ENCODE measurements around the gene RAB1B. TPM values are rescaled to one million over a fixed set of nuclear protein-coding genes. Genes with fewer than 3 reads are reported as not detected.
"Not testable (repeated sequence)": the region's sequence is repeated elsewhere in the genome, so short reads cannot be mapped to it uniquely, and the experiment has no call there.

RAB1B gene
- total RNA-seq, 1 donor from 2014 or later = 123 TPM

- intact Hi-C loops (cut with micrococcal nuclease) = loop anchor here (5.0 kb wide), 1 partner anchor 73 kb away; no protein-coding TSS in a partner anchor
- DNase-seq = no peak
- ATAC-seq = no peak
These were observed 45.7 kb downstream of the RAB1B start for GRCh38 chr11:66314186-66314501.

- ATAC-seq (no peak), DNase-seq (no peak)
- intact Hi-C loops (cut with micrococcal nuclease) = loop anchor here (5.0 kb wide), 1 partner anchor 72 kb away; no protein-coding TSS in a partner anchor
These were observed 46.4 kb downstream of the RAB1B start for GRCh38 chr11:66314561-66315497.

- ATAC-seq (no peak), DNase-seq (no peak)
- intact Hi-C loops (cut with micrococcal nuclease) = no loop called here
These were observed 47.1 kb downstream of the RAB1B start for GRCh38 chr11:66315498-66315885.

- ATAC-seq = no peak
- intact Hi-C loops (cut with micrococcal nuclease) = no loop called here
- no peak for DNase-seq
These were observed 47.7 kb downstream of the RAB1B start for GRCh38 chr11:66315921-66316811.

GRCh38 chr11:66316849-66317251 is 48.4 kb downstream of the RAB1B start, which contains the start of gene CD248:
TSS of gene CD248 (minus strand) at chr11:66317044. CDS start at chr11:66317027, 17 bp downstream.
- DNase-seq (peak; percentile 92), ATAC-seq (peak; percentile 58)
- intact Hi-C loops (cut with micrococcal nuclease) = no loop called here

GRCh38 chr11:66317322-66317722 is 48.9 kb downstream of the RAB1B start:
- ATAC-seq = peak; percentile 24
- intact Hi-C loops (cut with micrococcal nuclease) = no loop called here
- peak; percentile 73 for DNase-seq

- DNase-seq = peak; percentile 70
- intact Hi-C loops (cut with micrococcal nuclease) = no loop called here
- ATAC-seq = peak; percentile 49
These were observed 49.5 kb downstream of the RAB1B start for GRCh38 chr11:66317723-66318599.

- DNase-seq = no peak
- intact Hi-C loops (cut with micrococcal nuclease) = no loop called here
- ATAC-seq = no peak
These were observed 50.1 kb downstream of the RAB1B start for GRCh38 chr11:66318600-66318970.

GRCh38 chr11:66320289-66320688 is 51.9 kb downstream of the RAB1B start:
- ATAC-seq, DNase-seq: not testable (repeated sequence)

GRCh38 chr11:66320748-66321147 is 52.3 kb downstream of the RAB1B start:
- ATAC-seq; intact Hi-C loops (cut with micrococcal nuclease); DNase-seq: not testable (repeated sequence)

More at GRCh38 chr11:66320289-66320688, 51.9 kb downstream of the RAB1B start:
- intact Hi-C loops (cut with micrococcal nuclease) = not testable (repeated sequence)

- DNase-seq (peak; percentile 5), ATAC-seq (no peak)
- intact Hi-C loops (cut with micrococcal nuclease) = no loop called here
These were observed 53.2 kb downstream of the RAB1B start for GRCh38 chr11:66321606-66322005.

- ATAC-seq (peak; percentile 56), DNase-seq (peak; percentile 82)
- intact Hi-C loops (cut with micrococcal nuclease) = no loop called here
These were observed 54.4 kb downstream of the RAB1B start for GRCh38 chr11:66322732-66323427.

GRCh38 chr11:66323684-66324083 is 55.2 kb downstream of the RAB1B start:
- intact Hi-C loops (cut with micrococcal nuclease) = no loop called here
- peak; percentile 6 for DNase-seq
- no peak for ATAC-seq

GRCh38 chr11:66324664-66325063 is 56.2 kb downstream of the RAB1B start:
- intact Hi-C loops (cut with micrococcal nuclease) = no loop called here

GRCh38 chr11:66325263-66325671 is 56.8 kb downstream of the RAB1B start:
- intact Hi-C loops (cut with micrococcal nuclease) = no loop called here
- DNase-seq (peak; percentile 33), ATAC-seq (no peak)

More at GRCh38 chr11:66324664-66325063, 56.2 kb downstream of the RAB1B start:
- no peak for ATAC-seq
- no peak for DNase-seq

- intact Hi-C loops (cut with micrococcal nuclease) = no loop called here
These were observed 58.0 kb downstream of the RAB1B start for GRCh38 chr11:66326261-66327111.

More at GRCh38 chr11:66326261-66327111, 58.0 kb downstream of the RAB1B start:
- DNase-seq = peak; percentile 84
- ATAC-seq = peak; percentile 73

All from left ventricle myocardium superior (tissue), 1 donor.